HG02970 (cell line): Measurements from ENCODE around the gene NMNAT1.
"Not testable (repeated sequence)": the region's sequence is repeated elsewhere in the genome, so short reads cannot be mapped to it uniquely, and the experiment has no call there.

Experiments
- ATAC-seq: cut with Tn5 transposase; IDR thresholded peaks from one replicate; pipeline ENCODE4 v1.9.1; 2021; ENCODE audit warnings: mild to moderate bottlenecking, moderate library complexity, moderate number of reproducible peaks; ENCODE audit not compliant: unreplicated experiment, low FRiP score

Gene NMNAT1

GRCh38 chr1:9942939-9943788 lies at the start of gene NMNAT1, which contains the start of gene LZIC:
TSS of gene NMNAT1 (plus strand) at chr1:9943475. CDS start at chr1:9972074, 28,599 bp downstream.
TSS of gene LZIC (minus strand) at chr1:9943391. CDS start at chr1:9936619, 6,772 bp downstream.
- ATAC-seq = peak; percentile 98

DNA sequence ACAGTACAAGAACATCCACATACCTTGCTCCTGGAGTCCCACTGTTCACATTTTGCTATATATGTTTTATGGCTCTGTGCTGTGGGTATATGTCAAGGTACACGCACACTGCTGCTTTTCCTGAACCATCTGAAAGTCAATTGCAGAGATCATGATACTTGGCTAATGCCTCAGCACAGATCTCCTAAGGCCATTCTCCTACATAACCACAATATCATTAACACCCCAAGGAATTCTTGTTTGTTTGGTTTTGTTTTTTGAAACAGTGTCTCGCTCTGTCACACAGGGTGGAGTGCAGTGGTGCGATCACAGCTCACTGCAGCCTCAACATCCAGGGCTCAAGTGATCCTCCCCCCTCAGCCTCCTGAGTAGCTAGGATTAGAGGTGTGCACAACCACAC lies 49.2 kb upstream of the NMNAT1 start:
- no peak for ATAC-seq

DNA sequence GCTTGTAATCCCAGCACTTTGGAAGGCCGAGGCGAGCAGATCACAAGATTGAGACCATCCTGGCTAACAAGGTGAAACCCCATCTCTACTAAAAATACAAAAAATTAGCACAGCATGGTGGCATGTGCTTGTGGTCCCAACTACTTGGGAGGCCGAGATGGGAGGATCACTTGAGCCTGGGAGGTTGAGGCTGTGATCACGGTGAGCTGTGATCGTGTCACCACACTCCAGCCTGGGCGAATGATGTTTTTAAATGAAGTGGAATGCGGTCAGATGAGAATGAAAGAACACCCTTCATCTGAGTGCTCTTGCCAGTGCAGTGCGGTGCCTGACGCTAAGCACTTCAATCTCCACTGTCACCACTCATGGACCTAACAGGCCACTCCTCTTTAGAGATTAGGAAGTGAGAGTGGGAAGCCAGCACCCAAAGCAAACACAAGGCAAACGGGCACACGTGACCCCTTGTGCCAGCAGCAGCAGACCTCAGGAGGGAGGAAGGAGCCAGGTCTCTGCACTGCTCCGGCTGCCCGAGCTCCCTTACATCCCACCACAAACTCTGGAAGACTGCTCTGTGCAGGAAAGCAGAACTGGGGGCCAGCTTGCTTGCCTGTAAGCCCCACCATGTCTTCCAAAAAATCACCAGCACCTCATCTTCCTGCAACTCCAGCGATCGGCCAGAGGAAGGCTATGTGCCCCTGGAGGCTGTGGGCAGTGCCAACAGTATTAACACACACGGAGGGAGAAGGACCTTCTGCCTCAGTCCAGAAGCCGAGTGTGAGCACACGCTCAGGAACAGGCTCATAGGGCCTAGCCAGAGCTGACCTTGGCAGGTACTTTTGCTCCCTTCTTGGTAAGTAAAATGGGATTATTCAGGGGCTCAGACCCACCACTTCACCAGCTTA lies 42.9 kb upstream of the NMNAT1 start:
- ATAC-seq = no peak

DNA sequence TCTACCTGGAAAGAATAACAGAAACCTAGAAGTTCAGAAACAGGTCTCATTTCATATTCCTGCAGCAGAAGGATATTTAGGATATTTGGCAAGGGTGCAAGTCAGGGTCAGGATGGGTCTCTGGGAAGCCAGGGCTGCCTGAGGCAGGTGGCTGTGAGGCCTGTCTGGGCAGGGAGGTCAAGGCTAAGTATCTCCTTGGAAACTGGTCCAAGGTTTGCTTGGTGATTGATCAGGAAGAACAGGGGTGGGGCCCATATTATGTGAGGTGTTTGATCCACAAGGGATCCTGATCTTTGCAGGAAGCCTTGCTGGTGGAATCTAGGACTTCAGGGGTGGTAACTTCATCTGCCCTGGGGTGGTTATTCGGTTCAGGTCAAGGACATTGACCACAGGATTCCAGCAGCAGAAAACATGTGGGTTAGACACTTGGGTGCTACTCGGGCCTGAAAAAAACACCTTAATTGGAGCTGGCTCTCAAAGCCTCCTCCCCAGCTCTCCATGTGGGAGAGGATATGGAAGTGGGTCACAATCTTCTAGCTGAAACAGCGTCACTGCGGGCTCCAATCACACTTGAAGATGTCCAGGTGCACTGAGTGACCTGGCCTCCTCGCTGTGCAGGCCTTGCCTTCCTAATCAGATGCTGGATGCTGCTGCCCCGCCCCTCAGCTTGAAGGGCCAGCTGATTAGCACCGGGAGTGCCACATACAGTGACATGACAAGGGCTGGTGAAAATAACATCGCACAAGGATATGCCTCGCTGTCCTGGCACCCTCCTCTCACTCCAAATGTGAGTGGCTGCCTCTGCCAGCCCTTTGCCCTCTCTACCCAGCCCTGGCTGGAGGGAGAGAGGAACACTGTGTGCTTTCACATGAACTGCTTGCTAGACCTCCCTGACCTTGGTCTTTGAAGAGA lies 41.9 kb upstream of the NMNAT1 start:
- ATAC-seq = no peak

DNA sequence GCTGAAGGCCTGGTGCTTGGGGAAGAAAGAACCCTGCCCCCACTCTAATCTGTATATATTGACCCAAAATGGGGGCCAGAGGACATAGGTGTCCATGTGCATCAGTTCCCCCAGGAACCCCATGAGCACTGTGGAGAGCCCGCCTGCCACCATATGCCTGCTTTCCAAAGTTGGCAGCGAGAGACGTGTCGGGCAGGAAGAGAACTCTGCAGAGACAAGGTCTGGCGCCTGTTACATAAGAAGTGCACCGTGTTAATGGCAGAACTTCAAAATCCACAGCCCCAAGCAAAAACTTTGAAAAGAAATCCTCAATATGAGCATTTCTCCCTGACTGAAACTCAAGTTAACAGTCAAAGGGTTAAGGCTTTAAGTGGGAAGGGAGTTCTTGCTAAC lies 41.2 kb upstream of the NMNAT1 start:
- no peak for ATAC-seq

DNA sequence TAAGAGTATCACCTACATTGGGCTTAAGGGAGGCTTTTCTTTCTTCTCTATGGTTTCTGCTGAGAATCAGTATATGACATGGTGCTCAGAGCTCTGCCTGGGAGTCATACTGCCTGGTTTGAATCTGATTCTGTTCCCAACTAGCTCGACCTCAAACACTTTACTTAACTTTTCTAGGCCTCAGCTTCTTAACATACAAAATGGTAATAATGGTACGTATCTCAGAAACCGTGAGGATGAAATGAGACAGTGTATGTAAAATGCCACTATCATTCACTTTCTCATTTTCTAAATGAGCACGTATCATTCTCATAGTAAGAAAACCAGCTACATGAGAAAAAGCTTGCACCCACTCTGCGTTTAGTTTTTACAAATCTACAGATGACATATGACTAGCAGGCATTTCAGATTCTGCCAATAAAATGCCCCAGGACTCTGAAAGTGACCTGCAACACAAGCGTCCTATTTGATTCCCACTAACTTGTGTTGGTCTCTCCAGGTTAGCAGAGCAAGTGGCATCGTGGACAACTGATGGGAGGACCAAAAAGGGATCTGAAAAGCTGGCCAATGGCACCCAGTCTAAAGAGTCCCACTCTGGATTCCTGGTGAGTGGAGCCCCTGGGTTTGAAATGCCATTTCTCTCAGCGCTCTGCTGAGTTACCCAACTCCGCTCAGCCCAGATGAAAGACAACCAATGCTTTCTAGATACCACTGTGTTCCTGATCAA lies 39.3 kb upstream of the NMNAT1 start:
- ATAC-seq = no peak

- ATAC-seq = no peak
Measured at GRCh38 chr1:9904596-9904995, 38.7 kb upstream of the NMNAT1 start.

- no peak for ATAC-seq
Measured at GRCh38 chr1:9905010-9905409, 38.3 kb upstream of the NMNAT1 start.

- no peak for ATAC-seq
Measured at GRCh38 chr1:9906466-9906865, 36.8 kb upstream of the NMNAT1 start.

DNA sequence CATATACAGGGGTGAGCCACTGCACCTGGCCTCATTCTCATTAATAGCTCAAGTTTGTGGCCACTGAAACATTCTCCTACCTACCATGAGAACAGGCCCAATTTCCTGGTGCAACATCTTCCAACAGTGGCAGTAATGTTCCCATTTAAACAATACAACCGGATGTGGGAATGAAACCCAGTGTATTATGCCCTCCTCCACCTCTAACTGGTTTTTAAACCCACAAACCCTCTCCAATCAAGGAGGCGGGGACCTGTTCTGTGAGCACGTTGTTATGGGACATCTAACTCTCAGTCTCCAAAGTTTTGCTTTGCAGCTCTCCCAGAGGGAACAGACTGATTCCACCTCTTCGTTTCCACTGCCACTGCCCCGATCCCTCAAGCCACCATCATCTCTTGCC lies 35.8 kb upstream of the NMNAT1 start:
- ATAC-seq = no peak

GRCh38 chr1:9908871-9909233 lies 34.4 kb upstream of the NMNAT1 start:
- ATAC-seq = no peak

DNA sequence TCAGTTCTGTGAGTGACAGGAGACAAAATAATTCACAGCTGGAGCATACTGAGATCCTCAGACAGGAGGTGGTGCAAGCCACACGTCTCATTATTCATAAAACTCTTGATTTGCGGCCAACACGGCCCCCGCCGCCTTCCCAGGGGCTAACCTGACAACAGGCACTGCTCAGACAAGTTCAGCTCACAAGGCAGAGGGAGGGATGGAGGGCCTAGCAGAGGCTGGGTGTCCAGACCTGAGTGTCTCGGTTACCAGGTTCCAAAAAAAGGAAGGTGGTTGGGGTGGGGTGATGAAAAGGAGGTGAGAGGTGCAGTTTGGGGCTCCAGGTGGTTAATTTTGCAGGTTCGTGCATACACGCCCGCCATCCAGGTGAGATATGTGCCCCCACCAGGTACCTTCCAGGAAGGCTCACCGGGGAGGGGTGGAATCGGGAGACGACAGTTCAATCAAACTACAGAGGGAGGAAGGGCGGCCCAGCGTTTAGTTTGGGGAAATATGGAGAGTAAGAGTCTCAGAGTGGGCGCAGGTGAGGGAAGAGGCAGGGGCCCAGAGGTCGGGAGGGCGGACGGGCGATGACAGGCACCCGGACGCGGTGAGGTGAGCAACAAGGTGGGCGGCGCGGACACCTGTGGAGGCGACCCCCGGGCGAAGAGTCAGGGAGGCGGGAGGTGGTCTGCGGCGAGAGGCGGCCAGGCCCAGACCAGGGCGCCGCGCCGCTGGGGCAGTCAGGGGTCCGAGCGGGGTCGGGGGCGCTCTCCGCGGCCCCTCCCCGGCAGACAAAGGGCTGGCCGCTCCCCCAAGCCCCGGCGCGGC lies 33.8 kb upstream of the NMNAT1 start:
- no peak for ATAC-seq

DNA sequence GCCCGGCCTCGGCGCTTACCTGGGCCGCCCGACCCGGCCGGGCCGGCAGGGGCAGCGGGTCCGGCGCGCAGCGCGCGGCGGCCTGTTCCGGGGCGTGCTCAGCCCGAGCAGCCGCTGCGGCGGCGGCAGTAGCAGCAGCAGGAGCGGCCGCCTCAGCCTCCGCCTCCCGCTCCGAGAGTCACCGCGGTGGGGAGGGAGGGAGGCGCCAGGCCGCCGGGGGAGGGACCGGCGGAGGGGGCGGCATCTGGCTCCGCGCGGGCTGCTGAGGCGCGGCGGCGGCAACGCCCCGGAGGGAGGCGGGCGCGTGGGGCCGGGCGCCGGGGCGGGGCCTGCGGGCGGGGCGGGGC lies 33.2 kb upstream of the NMNAT1 start, which contains the start of gene CTNNBIP1:
TSS of gene CTNNBIP1 (minus strand) at position 194 of the 347 bp plus-strand sequence. CDS start 38,205 bp downstream, outside the sequence.
- ATAC-seq = peak; percentile 79

- peak; percentile 96 for ATAC-seq
Measured at GRCh38 chr1:9910423-9911178, 32.7 kb upstream of the NMNAT1 start.

GRCh38 chr1:9912264-9912936 lies 30.9 kb upstream of the NMNAT1 start:
- ATAC-seq = no peak

GRCh38 chr1:9914610-9914937 lies 28.7 kb upstream of the NMNAT1 start:
- ATAC-seq = no peak

DNA sequence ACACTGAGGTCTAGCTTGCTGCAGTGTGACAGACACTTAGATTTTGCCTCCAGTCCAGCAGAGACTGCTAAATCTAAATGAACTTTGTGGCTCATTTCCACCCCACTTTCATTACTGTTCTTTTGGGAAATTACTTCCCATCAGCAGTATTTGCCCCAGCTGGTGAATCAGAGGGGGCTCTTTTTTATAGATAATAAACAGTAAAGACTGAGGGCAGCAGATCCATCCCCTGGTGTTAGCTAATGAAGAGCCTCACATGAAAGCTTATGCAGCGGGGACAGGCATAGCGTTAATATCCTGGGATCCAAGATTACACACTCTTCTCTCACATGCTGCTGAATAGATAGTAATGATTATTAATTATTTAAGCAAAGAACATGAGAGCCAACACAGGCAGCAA lies 26.8 kb upstream of the NMNAT1 start:
- no peak for ATAC-seq

- not testable (repeated sequence) for ATAC-seq
Measured at GRCh38 chr1:9917495-9917894, 25.8 kb upstream of the NMNAT1 start.
